ENCODE measurements around the gene DNAH14. TPM values are rescaled to one million over a fixed set of nuclear protein-coding genes. Genes with fewer than 3 reads are reported as not detected.

Gene DNAH14
- total RNA-seq, 1 experiment from 2014 or later, result 39.7 TPM

DNA sequence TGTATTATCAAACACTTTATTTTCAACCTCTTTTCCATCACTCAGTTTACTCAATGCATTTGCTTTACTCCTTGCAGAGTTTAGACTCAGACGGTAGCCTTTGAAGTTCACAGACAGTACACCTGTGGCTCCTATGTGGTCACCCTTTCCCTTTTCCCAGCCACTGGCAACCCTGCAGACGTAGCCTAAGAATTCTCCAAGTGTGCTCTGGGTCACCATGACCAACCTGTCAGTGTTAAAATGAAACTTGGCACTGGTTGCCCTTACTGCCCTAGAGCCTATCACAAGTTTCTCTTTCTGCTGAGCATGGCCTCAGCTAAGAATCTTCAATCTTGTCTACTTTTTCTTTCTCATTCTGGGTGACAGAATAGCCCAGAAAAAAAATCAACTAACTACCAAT lies 25.5 kb upstream of the DNAH14 start:
- DNase-seq, result no peak
- peaks cover 0 to under 1% of the 10 kb centered on the region in 2 experiments; a peak in 1 of 5 replicates for H3K9me3 Mint-ChIP-seq
- no peak overlapping the region for H4K91ac ChIP-seq (ENCODE audit: insufficient read length, low read depth, low read length)
- H3K56ac ChIP-seq (ENCODE audit: insufficient read length, low read depth, low read length), result no peak overlapping the region
- no peak overlapping the region for H2BK15ac ChIP-seq (ENCODE audit: low read depth, low read length)
- no peak overlapping the region for H2BK12ac ChIP-seq (ENCODE audit: insufficient read length, low read depth, low read length)
- no peak overlapping the region for H4K8ac ChIP-seq (replicated peaks; ENCODE audit: insufficient read length, low read depth, low read length)
- H3K79me2 ChIP-seq (ENCODE audit: insufficient read depth, low read length), result no peaks in the 10 kb centered on the region
- H3K9ac ChIP-seq (ENCODE audit: extremely low read depth, insufficient read length, low read length), result no peak overlapping the region
- no peak overlapping the region for H3K18ac ChIP-seq (ENCODE audit: insufficient read length, low read depth, low read length)
- no peaks in the 10 kb centered on the region for H3K4me1 ChIP-seq (ENCODE audit: insufficient read depth, low read length)
- no peaks in the 10 kb centered on the region for H3K27me3 ChIP-seq (ENCODE audit: insufficient read depth, low read length)
- no peak overlapping the region for H3K23ac ChIP-seq (ENCODE audit: insufficient read length, low read depth, low read length)
- no peaks in the 10 kb centered on the region for H3K23me2 ChIP-seq (ENCODE audit: insufficient read length, low read depth, low read length, poor library complexity, severe bottlenecking)
- H3K36me3 Mint-ChIP-seq (ENCODE audit: insufficient read depth in 1 of 3, low read depth in 3 of 3), result no peaks in the 10 kb centered on the region
- H3K4me3 Mint-ChIP-seq, result no peak overlapping the region
- WGBS (ENCODE audit: extremely low coverage, insufficient read length, low lambda C conversion rate), result no CpG with 5 or more reads among the region's 2 CpGs
- no peaks in the 10 kb centered on the region for H3K4me1 Mint-ChIP-seq
- TF ChIP-seq, protein P1, sequence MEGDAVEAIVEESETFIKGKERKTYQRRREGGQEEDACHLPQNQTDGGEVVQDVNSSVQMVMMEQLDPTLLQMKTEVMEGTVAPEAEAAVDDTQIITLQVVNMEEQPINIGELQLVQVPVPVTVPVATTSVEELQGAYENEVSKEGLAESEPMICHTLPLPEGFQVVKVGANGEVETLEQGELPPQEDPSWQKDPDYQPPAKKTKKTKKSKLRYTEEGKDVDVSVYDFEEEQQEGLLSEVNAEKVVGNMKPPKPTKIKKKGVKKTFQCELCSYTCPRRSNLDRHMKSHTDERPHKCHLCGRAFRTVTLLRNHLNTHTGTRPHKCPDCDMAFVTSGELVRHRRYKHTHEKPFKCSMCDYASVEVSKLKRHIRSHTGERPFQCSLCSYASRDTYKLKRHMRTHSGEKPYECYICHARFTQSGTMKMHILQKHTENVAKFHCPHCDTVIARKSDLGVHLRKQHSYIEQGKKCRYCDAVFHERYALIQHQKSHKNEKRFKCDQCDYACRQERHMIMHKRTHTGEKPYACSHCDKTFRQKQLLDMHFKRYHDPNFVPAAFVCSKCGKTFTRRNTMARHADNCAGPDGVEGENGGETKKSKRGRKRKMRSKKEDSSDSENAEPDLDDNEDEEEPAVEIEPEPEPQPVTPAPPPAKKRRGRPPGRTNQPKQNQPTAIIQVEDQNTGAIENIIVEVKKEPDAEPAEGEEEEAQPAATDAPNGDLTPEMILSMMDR (conservative IDR thresholded peaks at IDR 0.05), result no peak
- no peak overlapping the region for H3T11ph ChIP-seq (ENCODE audit: low read length)
- H2BK5ac ChIP-seq (ENCODE audit: insufficient read length, low read length), result no peak overlapping the region
- peaks cover 9% of the 10 kb centered on the region for H3K27me3 Mint-ChIP-seq (ENCODE audit: low read depth)
- H3K27ac ChIP-seq (ENCODE audit: insufficient read length, low read depth, low read length), result no peak overlapping the region
- no peak overlapping the region for H3K14ac ChIP-seq (ENCODE audit: insufficient read depth, low read length)
- no peaks in the 10 kb centered on the region for H4K20me1 ChIP-seq (ENCODE audit: control insufficient read depth, insufficient read depth, insufficient read length)
- no peaks in the 10 kb centered on the region for H3K9me3 ChIP-seq (ENCODE audit: control insufficient read depth, low read depth, low read length)
- H3K27ac Mint-ChIP-seq, result no peak overlapping the region; a peak in 1 of 7 replicates
- no peak overlapping the region for H2BK120ac ChIP-seq (ENCODE audit: low read depth, low read length, poor library complexity, severe bottlenecking)
- H3K4me2 ChIP-seq (ENCODE audit: insufficient read depth, insufficient read length, low read length), result no peak overlapping the region
- H2AK5ac ChIP-seq (ENCODE audit: insufficient read length, low read length), result no peak overlapping the region
- H2AFZ ChIP-seq (ENCODE audit: low read length), result no peak overlapping the region
- no peaks in the 10 kb centered on the region for H3K79me1 ChIP-seq (ENCODE audit: insufficient read depth, low read depth, low read length, poor library complexity, severe bottlenecking)
- H2BK20ac ChIP-seq (ENCODE audit: low read depth, low read length, poor library complexity, severe bottlenecking), result no peak overlapping the region
- no peak overlapping the region for H3K4ac ChIP-seq (ENCODE audit: low read depth, low read length)
- H4K5ac ChIP-seq (ENCODE audit: insufficient read length, low read depth, low read length), result no peak overlapping the region
